Activated CD4-positive, alpha-beta T cell treated with anti-CD3 and anti-CD28 coated beads for 4 hours (primary cell): ENCODE data around the gene MAN1B1.

Experiments used
- DNase-seq, 2 donors: peaks; one replicate each; pipeline ENCODE4 v3.0.0-alpha.2; 2020

The MAN1B1 gene

DNA sequence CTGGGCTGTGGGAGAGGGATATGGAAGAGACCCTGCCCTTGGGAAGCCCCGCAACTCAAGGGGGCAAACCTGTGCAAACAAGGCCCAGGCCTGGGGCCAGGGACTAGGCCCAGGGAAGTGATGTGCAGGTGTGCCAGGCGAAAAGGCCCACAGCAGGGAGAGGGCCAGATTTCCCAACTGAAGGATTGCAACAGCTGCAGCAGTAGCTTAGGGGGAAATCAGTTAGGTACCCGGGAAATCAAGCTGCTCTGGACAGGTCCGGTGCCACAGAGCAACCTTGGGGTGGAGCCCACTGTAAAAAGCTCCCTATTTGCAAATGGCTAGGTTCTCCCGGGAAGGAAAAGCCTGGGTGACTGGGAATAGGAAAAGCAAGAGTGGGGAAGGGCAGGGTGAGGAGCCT lies 62.6 kb downstream of the MAN1B1 start:
- DNase-seq, result no peak

DNA sequence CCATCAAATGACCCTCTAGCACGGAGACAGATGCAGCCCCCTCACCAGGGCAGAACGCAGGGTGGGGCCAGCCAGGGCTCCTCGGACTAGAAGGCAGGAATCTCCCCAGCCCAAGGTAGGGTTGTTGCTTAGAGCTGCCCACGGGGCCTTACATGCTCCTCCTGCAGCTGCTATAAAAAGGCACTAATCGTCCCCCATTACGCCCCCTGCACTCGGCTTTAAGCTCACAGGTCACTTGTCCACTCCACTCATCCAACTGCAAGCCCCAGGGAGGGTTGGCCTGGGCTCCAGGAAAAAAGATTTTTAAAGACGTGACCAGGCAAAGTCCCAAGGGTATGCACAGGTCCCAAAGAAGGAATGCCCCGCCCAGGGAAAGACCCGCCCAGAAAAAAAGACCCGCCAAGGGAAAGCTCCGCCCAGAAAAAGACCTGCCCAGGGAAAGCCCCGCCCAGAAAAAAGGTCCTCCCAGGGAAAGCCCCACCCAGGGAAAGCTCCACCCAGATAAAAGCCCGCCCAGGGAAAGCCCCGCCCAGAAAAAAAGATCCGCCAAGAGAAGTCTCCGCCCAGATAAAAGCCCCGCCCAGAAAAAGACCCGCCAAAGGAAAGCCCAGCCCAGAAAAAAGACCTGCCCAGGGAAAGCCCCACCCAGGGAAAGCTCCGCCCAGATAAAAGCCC lies 63.3 kb downstream of the MAN1B1 start:
- DNase-seq, result no peak

DNA sequence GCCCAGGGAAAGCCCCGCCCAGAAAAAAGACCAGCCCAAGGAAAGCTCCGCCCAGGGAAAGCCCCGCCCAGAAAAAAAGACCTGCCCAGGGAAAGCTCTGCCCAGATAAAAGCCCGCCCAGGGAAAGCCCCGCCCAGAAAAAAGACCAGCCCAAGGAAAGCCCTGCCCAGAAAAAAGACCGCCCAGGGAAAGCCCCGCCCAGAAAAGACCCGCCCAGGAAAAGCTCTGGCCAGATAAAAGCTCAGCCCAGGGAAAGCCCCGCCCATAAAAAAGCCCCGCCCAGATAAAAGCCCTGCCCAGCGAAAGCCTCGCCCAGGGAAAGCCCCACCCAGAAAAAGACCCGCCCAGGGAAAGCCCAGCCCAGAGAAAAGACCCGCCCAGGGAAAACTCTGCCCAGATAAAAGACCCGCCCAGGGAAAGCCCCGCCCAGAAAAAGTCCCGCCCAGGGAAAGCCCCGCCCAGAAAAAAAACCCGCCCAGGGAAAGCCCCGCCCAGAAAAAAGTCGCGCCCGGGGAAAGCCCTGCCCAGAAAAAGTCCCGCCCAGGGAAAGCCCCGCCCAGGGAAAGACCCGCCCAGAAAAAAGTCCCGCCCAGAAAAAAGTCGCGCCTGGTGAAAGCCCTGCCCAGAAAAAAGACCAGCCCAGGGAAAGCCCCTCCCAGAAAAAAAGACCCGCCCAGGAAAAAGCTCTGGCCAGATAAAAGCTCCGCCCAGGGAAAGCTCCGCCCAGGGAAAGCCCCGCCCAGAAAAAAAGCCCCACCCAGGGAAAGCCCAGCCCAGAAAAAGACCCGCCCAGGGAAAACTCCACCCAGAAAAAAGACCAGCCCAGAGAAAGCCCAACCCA lies 64.1 kb downstream of the MAN1B1 start:
- no peak for DNase-seq

DNA sequence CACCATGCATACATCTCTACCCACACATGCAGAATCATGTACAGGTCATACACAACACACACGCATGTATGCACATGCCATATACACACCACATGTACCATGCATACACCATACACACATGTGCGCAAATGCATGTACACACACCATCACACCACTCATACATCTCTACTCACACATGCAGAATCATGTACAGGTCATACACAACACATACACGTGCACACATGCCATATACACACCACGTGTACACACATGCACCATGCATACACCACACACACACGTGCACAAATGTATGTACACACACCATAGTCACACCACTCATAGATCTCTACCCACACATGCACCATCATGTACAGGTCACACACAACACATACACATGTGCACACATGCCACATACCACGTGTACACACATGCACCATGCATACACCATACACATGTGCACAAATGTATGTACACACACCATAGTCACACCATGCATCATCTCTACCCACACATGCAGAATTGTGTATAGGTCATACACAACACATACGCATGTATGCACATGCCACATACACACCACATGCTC lies 66.1 kb downstream of the MAN1B1 start:
- DNase-seq, result no peak

DNA sequence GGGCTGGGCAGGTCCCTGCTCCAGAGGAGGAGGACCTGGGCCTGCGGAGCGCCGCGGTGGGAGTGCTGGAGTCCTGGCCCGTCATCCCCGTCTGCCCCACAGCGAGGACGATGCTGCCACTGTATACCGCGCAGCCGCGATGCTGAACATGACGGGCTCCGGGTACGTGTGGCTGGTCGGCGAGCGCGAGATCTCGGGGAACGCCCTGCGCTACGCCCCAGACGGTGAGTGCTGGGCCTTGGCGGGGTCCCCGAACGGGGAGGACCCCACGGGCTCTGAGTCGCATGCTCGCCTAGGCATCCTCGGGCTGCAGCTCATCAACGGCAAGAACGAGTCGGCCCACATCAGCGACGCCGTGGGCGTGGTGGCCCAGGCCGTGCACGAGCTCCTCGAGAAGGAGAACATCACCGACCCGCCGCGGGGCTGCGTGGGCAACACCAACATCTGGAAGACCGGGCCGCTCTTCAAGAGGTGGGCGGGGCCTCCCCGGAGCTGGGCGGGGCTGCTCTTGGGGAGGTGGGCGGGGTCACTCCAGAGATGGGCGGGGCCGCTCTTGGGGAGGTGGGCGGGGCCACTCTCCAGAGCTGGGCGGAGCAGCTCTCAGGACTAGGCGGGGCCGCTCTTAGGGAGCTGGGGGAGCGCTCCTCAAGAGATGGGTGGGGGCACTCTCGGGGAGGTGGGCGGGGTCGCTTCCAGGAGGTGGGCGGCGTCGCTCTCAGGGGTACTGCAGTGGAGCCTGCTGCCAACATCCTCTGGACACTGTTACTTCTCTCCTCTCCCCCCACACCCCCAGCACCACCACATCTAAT lies 70.0 kb downstream of the MAN1B1 start:
- peak; percentile 62 to 79 for DNase-seq

DNA sequence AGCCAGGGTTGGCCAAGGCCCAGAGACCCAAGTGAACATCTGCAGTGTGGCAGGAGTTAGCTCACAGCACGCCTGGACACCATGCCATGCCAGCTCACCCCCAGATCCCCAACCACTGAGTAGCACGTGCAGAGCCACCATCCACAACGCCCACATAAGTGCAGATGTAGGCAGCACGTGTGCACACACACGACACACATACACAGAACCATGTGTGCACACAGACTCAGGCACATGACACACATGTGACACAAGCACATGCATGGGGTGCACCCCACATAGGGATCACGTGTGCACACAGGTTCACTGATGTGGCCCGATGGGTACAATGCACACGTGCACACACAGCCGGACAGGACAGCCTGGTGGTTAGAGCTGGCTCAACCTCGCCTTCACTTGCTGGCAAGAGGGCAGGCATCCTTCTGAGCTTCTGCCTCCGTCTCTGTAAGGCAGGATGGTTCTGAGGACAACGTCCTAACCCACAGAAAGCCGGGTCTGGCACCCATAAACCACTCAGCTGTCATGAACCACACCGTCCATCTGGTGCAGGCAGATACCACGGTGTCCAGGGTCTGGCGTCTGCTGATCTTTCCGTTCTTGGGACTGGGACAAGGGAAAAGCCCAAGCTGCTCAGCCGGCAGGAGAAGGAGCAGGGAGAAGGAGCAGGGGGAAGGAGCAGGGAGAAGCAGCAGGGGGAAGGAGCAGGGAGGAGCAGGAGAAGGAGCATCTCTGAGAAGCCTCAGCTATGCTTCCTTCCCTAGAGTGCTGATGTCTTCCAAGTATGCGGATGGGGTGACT lies 71.0 kb downstream of the MAN1B1 start:
- no peak for DNase-seq

DNA sequence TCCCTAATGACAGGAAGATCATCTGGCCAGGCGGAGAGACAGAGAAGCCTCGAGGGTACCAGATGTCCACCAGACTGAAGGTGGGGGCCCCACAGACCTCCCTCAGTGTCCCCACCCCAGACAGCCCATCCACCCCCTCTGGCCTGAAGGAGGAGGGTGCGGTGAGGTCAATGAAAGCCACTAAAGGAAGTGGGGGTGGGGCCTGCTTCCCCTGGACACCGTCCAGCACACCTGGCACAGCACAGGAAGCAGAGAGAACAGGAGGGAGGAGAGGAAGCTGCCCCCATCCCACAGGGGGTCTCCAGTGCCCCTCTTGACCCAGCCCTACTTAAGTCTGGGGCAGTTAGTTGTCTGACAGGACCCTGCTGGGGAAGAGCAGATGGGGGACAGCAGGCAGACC lies 71.8 kb downstream of the MAN1B1 start:
- DNase-seq, result no peak
